Stomach (tissue), 9 donors: ENCODE results near the gene TBX4. TPM values are rescaled to one million over a fixed set of nuclear protein-coding genes. Genes with fewer than 3 reads are reported as not detected.

Source experiments
- DNase-seq, 2 donors: peaks; one replicate each; pipeline versions ENCODE4 v3.0.0 to v3.0.0-alpha.2; 2013 to 2019
- H3K27ac ChIP-seq, 5 donors: fragments of 200-600 bp in 4 of 5; sonication (generic) in 4 of 5; one replicate each; pipeline ENCODE4 v1.5.1; 2013 to 2019; ENCODE audit warnings: mild to moderate bottlenecking in 1 of 5, moderate library complexity in 1 of 5
- H3K27me3 ChIP-seq, 3 donors: fragments of 200-600 bp; sonication (generic); one replicate each; pipeline ENCODE4 v1.5.1; 2017 to 2019; ENCODE audit warnings: mixed run types in 1 of 3
- H3K36me3 ChIP-seq, 4 donors: fragments of 200-600 bp; sonication (generic); 1 replicate in 3 of 4; 2 replicates in 1 of 4; pipeline ENCODE4 v1.5.1; 2016 to 2019
- H3K4me1 ChIP-seq, 4 donors: fragments of 200-600 bp; sonication (generic); one replicate each; pipeline ENCODE4 v1.5.1; 2016 to 2019
- H3K4me3 ChIP-seq, 4 donors: fragments of 200-600 bp; sonication (generic) in 3 of 4; one replicate each; pipeline ENCODE4 v1.5.1; 2016 to 2019; ENCODE audit warnings: mild to moderate bottlenecking in 1 of 4
- H3K9me3 ChIP-seq, 4 donors: fragments of 200-600 bp; sonication (generic); one replicate each; pipeline ENCODE4 v1.5.1; 2016 to 2019
- EP300 ChIP-seq: sonication (generic); formaldehyde crosslinking; IDR thresholded peaks from one replicate; pipeline ENCODE4 v1.6.1; 2017; ENCODE audit warnings: antibody characterized with exemption
- POLR2A ChIP-seq, 4 donors: fragments of 450-650 bp; IDR thresholded peaks; one replicate each; pipeline ENCODE4 v1.6.1; 2016; ENCODE audit warnings: antibody characterized with exemption in 4 of 4, control low read depth in 2 of 4, mild to moderate bottlenecking in 1 of 4, moderate library complexity in 1 of 4
- POLR2AphosphoS5 ChIP-seq, 3 donors: sonication (generic); formaldehyde crosslinking; IDR thresholded peaks; one replicate each; pipeline ENCODE4 v1.6.1; 2016; ENCODE audit warnings: antibody characterized with exemption in 3 of 3
- WGBS, 5 donors: extraction: QIAGEN DNeasy Blood & Tissue Kit in 3 of 5; methylation state at CpG; one replicate each; pipeline versions ENCODE4 v1.1.5 to v1.1.7; 2013 to 2018; 5-methylcytosine and 5-hydroxymethylcytosine counted together
- intact Hi-C: fragments of 100-400 bp; cut with DNase I; formaldehyde crosslinking; loops from one replicate; pipeline ENCODE4 v1.15.1; 2023; ENCODE audit warnings: low total_unique reads
- polyA plus RNA-seq, 3 donors: library from polyadenylated mRNA; stranded (reverse); fragments of 200-250 nt; gene quantifications; one replicate each; pipeline ENCODE4 v1.2.3, GENCODE V29; 2013
- total RNA-seq, 5 donors: library from RNA; depleted of rRNA; stranded (reverse); fragments of >200 nt; gene quantifications; one replicate each; pipeline versions ENCODE4 v1.1.0 to v1.2.3, GENCODE V29; 2014 to 2016
- TF ChIP-seq, protein P1 (sequence below), 7 experiments: fragments of 450-650 bp in 4 of 7; fragments of 200-600 bp in 3 of 7; sonication (generic) in 3 of 7; IDR thresholded peaks; one replicate each; pipeline ENCODE4 v1.5.1; 2016 to 2019; ENCODE audit warnings: antibody characterized with exemption in 7 of 7, control low read depth in 2 of 7, mild to moderate bottlenecking in 1 of 7
- donor health status: healthy with polysubstance abuse.
- donor health status: Bipolar disorder and iron deficiency.
- donor health status: healthy.

Gene TBX4
- total and polyA plus RNA-seq, 8 donors = 0.08 to 0.73 TPM; not detected in 6

DNA sequence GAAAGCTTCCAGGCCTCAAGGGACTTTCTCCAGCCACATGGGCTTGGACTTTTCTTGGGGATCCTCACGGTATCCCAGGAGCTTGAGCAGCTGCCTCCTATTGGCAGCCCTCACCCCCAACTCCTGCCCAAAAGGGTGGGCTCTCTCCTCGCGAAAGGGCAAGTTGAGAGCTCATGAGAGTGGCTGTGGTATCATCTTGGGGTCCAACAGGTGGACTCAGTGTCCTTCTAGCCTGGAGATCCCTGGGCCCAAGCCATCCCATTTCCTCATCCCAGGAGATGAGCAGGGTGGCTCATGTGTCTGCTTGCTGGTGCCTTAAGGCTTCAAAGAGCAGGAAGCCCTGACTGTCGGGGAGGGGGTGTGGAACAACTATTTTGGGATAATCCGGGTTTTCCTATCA lies 17.7 kb downstream of the TBX4 start:
- Histone ChIP-seq H3K4me1 (peaks cover 0 to 15% (median 0%) of the 10 kb centered on the region in 4 donors), H3K9me3 (no peaks in the 10 kb centered on the region), H3K27me3 (peaks cover 0 to 33% (median 0%) of the 10 kb centered on the region in 3 donors), H3K36me3 (no peaks in the 10 kb centered on the region), H3K4me3 (no peak overlapping the region), H3K27ac (no peak overlapping the region)
- WGBS, 5 donors = 83 to 91% (median 88%) methylated on average over 3 to 5 of the region's 5 CpGs
- TF ChIP-seq EP300 (no peak), POLR2A (IDR thresholded peaks at IDR 0.05) (no peak), POLR2AphosphoS5 (IDR thresholded peaks at IDR 0.05) (no peak)
- TF ChIP-seq, protein P1, sequence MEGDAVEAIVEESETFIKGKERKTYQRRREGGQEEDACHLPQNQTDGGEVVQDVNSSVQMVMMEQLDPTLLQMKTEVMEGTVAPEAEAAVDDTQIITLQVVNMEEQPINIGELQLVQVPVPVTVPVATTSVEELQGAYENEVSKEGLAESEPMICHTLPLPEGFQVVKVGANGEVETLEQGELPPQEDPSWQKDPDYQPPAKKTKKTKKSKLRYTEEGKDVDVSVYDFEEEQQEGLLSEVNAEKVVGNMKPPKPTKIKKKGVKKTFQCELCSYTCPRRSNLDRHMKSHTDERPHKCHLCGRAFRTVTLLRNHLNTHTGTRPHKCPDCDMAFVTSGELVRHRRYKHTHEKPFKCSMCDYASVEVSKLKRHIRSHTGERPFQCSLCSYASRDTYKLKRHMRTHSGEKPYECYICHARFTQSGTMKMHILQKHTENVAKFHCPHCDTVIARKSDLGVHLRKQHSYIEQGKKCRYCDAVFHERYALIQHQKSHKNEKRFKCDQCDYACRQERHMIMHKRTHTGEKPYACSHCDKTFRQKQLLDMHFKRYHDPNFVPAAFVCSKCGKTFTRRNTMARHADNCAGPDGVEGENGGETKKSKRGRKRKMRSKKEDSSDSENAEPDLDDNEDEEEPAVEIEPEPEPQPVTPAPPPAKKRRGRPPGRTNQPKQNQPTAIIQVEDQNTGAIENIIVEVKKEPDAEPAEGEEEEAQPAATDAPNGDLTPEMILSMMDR (IDR thresholded peaks at IDR 0.05) = no peak
- DNase-seq = no peak
- intact Hi-C loops = no loop called here

DNA sequence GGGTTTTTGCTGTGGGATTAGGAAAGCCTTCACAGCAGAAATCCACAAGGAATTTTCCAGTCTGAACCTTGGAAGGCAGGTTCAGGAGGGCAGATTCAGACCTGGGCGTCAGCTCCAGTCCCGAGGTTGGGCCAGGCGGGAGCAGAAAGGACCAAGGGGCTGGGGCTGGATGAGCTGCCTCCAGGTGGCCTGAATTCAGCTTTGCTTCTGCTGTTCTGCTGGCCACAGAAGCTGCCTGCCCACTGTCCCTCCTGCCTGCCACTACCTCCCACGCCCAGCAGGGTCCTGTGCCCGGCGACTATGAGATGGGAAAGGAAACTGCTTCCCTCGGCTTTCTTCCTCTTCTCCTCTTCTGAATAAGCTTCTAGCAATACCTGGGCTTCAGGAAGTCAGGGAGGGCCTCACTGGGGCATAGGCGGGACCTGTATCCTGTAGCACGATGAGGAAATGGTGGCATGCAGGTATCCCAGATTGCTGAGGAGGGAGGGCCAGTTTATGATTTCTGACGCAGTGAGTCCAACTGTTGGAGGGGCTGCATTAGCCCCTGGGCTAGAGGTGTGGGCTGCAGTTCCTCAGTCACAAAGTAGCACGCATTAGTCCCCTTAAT lies 18.4 kb downstream of the TBX4 start:
- TF ChIP-seq, protein P1 (IDR thresholded peaks at IDR 0.05) = no peak
- TF ChIP-seq POLR2A (IDR thresholded peaks at IDR 0.05) = no peak
- TF ChIP-seq POLR2AphosphoS5 (IDR thresholded peaks at IDR 0.05) = no peak
- TF ChIP-seq EP300 = no peak
- no peak overlapping the region for H3K4me3 ChIP-seq
- DNase-seq = no peak
- 84 to 93% (median 88%) methylated on average over 9 to 11 of the region's 11 CpGs for WGBS, 5 donors
- H3K4me1 ChIP-seq = peaks cover 0 to 15% (median 0%) of the 10 kb centered on the region in 4 donors
- H3K27me3 ChIP-seq = peaks cover 0 to 40% (median 3%) of the 10 kb centered on the region in 3 donors
- intact Hi-C loops = no loop called here
- no peaks in the 10 kb centered on the region for H3K9me3 ChIP-seq
- no peak overlapping the region for H3K27ac ChIP-seq
- H3K36me3 ChIP-seq = no peaks in the 10 kb centered on the region

DNA sequence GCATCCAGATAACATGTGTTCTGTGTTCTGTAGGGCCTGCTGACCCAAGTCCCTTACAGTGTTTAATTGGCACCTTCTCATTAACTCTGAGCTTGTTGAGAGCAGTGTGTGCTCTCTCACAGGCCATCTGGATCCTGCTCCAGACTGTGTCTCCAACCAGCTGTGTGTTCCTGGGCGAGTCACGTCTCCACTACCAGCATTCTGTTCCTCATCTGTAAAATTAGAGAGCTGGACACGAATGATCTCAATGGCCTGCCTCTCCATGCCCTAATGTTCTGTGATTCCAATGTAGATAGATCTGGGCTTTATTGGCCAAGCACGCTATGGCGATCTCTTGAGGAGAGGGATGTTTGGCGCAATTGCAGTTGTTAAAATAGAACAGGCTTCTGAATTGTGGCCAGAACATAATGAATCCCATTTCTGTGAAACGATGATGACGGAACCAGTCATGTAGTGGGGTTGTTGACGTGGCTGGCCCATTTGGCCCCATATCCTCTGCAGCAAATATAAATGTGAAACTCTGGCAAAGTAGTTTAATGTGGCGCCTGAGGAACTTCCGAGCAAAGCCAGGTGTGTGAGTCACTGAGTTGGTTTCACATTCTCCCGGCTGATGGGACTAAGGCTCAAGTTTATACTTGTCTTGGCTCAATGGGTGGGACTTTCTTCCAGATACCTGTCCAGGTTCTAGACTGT lies 22.2 kb downstream of the TBX4 start:
- no peaks in the 10 kb centered on the region for H3K4me1 ChIP-seq
- H3K9me3 ChIP-seq = no peaks in the 10 kb centered on the region
- intact Hi-C loops = no loop called here
- H3K36me3 ChIP-seq = no peaks in the 10 kb centered on the region
- TF ChIP-seq, protein P1 (IDR thresholded peaks at IDR 0.05) = no peak
- no peak for TF ChIP-seq EP300
- no peak for TF ChIP-seq POLR2A (IDR thresholded peaks at IDR 0.05)
- no peak for TF ChIP-seq POLR2AphosphoS5 (IDR thresholded peaks at IDR 0.05)
- no peak overlapping the region for H3K4me3 ChIP-seq
- no peak overlapping the region for H3K27ac ChIP-seq
- peaks cover 0 to 42% (median 20%) of the 10 kb centered on the region in 3 donors for H3K27me3 ChIP-seq
- 83 to 92% (median 90%) methylated on average over 12 of the region's 12 CpGs for WGBS, 5 donors
- DNase-seq = no peak

DNA sequence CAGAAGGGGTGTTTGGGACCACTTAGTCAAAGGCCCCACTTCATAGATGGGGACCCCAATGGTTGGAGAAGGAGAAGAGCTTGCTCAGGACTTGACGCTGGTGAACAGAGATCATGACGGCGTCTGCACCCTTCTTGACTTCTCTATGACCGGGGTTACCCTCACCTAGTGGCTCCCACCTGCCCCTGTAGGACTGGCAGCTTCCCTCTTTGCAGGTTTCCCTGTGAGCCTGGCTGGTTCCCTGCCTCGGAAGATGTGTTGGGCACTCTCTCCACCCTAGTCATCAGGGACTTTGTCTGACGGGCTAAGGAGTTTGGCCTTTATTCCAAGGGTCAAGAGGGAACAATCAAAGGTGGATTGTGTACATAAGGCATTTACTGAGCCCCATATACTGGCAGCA lies 22.7 kb downstream of the TBX4 start:
- 72 to 82% (median 76%) methylated on average over 6 of the region's 6 CpGs for WGBS, 5 donors
- no peak for DNase-seq
- no peaks in the 10 kb centered on the region for H3K36me3 ChIP-seq
- H3K4me3 ChIP-seq = no peak overlapping the region
- no peaks in the 10 kb centered on the region for H3K9me3 ChIP-seq
- TF ChIP-seq, protein P1 (IDR thresholded peaks at IDR 0.05) = no peak
- TF ChIP-seq POLR2AphosphoS5 (IDR thresholded peaks at IDR 0.05) = no peak
- TF ChIP-seq EP300 = no peak
- TF ChIP-seq POLR2A (IDR thresholded peaks at IDR 0.05) = no peak
- H3K27ac ChIP-seq = no peak overlapping the region
- no peaks in the 10 kb centered on the region for H3K4me1 ChIP-seq
- peaks cover 0 to 41% (median 20%) of the 10 kb centered on the region in 3 donors for H3K27me3 ChIP-seq
- intact Hi-C loops = no loop called here
